ENCODE results near the gene NTRK1.

The NTRK1 gene

GRCh38 chr1:156857532-156857931 lies 3.1 kb upstream of the NTRK1 start:
- DNase-seq (ENCODE audit: low spot score) = no peak

- DNase-seq (ENCODE audit: low spot score) = no peak
These were observed 2.1 kb upstream of the NTRK1 start for GRCh38 chr1:156858555-156858956.

GRCh38 chr1:156858959-156859522 lies 1.6 kb upstream of the NTRK1 start, which contains the start of gene INSRR:
Gene INSRR (minus strand): TSS chr1:156859117. CDS start chr1:156858621, 496 bp downstream.
- DNase-seq (ENCODE audit: low spot score) = no peak

GRCh38 chr1:156859523-156860112 lies 1.0 kb upstream of the NTRK1 start:
- DNase-seq (ENCODE audit: low spot score) = no peak

GRCh38 chr1:156860113-156860627 lies 495 bp upstream of the NTRK1 start:
- DNase-seq (ENCODE audit: low spot score) = no peak

GRCh38 chr1:156862584-156862983 lies 1.9 kb downstream of the NTRK1 start:
- no peak for DNase-seq (ENCODE audit: low spot score)

GRCh38 chr1:156862997-156863599 lies 2.4 kb downstream of the NTRK1 start:
- DNase-seq (ENCODE audit: low spot score) = no peak

- DNase-seq (ENCODE audit: low spot score) = no peak
These were observed 3.0 kb downstream of the NTRK1 start for GRCh38 chr1:156863631-156864030.

GRCh38 chr1:156864796-156865195 lies 4.1 kb downstream of the NTRK1 start:
- no peak for DNase-seq (ENCODE audit: low spot score)

GRCh38 chr1:156865258-156865657 lies 4.6 kb downstream of the NTRK1 start:
- DNase-seq (ENCODE audit: low spot score) = no peak

- DNase-seq (ENCODE audit: low spot score) = no peak
These were observed 5.2 kb downstream of the NTRK1 start for GRCh38 chr1:156865865-156866248.

- DNase-seq (ENCODE audit: low spot score) = no peak
These were observed 5.7 kb downstream of the NTRK1 start for GRCh38 chr1:156866249-156866909.

GRCh38 chr1:156868341-156868740 lies 7.7 kb downstream of the NTRK1 start:
- no peak for DNase-seq (ENCODE audit: low spot score)

- DNase-seq (ENCODE audit: low spot score) = no peak
These were observed 8.8 kb downstream of the NTRK1 start for GRCh38 chr1:156869455-156869854.

- DNase-seq (ENCODE audit: low spot score) = no peak
These were observed 13.0 kb downstream of the NTRK1 start for GRCh38 chr1:156873659-156874058.

- DNase-seq (ENCODE audit: low spot score) = no peak
These were observed 13.5 kb downstream of the NTRK1 start for GRCh38 chr1:156874142-156874541.

- no peak for DNase-seq (ENCODE audit: low spot score)
These were observed 14.1 kb downstream of the NTRK1 start for GRCh38 chr1:156874572-156875340.

- DNase-seq (ENCODE audit: low spot score) = no peak
These were observed 14.6 kb downstream of the NTRK1 start for GRCh38 chr1:156875341-156875615.

- no peak for DNase-seq (ENCODE audit: low spot score)
These were observed 15.6 kb downstream of the NTRK1 start for GRCh38 chr1:156876281-156876680.

GRCh38 chr1:156877433-156878170 lies 16.9 kb downstream of the NTRK1 start:
- DNase-seq (ENCODE audit: low spot score) = peak; percentile 9

GRCh38 chr1:156879876-156880275 lies 19.2 kb downstream of the NTRK1 start:
- no peak for DNase-seq (ENCODE audit: low spot score)

- DNase-seq (ENCODE audit: low spot score) = no peak
These were observed 19.8 kb downstream of the NTRK1 start for GRCh38 chr1:156880473-156880872.
